ENCODE data around the gene TTBK1.

The TTBK1 gene

GRCh38 chr6:43223175-43223574, 20.1 kb upstream of the TTBK1 start:
- no peak for DNase-seq (ENCODE audit: low spot score)

- no peak for DNase-seq (ENCODE audit: low spot score)
Measured at GRCh38 chr6:43226192-43226851, 17.0 kb upstream of the TTBK1 start.

DNA sequence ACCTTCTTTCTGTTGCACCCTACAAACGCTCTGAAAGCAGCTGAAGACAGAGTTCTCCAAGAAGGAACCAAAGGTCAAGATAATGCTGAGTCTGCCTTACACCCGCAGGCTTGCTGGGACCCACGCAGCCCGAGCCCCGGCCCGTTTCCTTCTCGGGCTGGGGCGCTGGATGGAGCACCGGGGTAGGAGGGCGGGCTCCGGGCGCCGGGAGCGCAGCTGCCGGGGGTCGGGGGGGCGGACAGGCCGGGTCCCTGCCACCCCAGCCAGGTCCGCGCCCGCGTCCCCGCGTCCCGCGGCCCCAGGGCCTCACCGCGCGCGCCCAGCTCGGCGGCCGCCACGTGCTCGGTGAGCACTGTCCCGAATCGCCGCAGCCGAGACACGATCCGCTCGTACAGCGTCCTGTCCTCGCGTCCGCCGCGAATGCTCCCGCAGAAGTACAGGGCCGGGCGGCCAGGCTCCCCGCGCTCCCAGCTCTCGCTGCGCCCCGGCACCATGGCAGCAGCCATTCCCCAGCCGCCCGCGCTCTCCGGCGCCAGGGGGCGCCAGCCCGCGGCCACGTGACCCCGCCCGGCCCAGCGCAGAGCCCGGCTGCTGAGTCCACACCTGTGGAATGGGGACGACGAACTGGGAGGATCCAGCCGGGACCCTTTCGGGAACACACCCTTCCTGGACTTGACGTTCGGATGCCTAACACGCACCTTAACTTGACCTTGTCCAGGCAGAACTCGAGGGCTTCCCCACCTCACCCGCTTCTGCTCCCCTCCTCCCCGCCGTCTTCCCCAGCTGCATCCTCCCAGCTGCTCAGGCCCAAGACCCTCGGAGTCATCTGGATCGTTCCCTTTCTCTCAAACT, 14.1 kb upstream of the TTBK1 start, which contains the start of gene DNPH1:
Gene DNPH1 (minus strand): TSS at position 531 of the 852 bp plus-strand sequence. CDS start 25 bp downstream, at position 506.
- peak; percentile 82 for DNase-seq (ENCODE audit: low spot score)

GRCh38 chr6:43229803-43230620, 13.3 kb upstream of the TTBK1 start:
- no peak for DNase-seq (ENCODE audit: low spot score)

DNA sequence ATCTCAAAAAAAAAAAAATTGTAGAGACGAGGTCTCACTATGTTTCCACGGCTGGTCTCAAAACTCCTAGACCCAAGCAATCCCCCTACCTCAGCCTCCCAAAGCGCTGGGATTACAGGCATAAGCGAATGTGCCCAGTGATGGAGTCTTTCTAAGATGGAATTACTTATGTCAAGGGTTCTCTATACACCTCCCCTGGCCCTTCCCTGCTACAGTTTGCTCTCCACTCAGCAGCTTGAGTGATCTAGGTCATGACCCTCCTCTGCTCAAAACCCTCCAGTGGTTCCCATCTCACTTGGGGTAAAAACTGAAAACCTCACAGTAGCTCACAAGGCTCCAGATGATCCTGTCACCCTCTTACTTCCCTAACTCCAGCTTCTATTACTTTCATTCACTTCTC, 12.2 kb upstream of the TTBK1 start:
- DNase-seq (ENCODE audit: low spot score): no peak

DNA sequence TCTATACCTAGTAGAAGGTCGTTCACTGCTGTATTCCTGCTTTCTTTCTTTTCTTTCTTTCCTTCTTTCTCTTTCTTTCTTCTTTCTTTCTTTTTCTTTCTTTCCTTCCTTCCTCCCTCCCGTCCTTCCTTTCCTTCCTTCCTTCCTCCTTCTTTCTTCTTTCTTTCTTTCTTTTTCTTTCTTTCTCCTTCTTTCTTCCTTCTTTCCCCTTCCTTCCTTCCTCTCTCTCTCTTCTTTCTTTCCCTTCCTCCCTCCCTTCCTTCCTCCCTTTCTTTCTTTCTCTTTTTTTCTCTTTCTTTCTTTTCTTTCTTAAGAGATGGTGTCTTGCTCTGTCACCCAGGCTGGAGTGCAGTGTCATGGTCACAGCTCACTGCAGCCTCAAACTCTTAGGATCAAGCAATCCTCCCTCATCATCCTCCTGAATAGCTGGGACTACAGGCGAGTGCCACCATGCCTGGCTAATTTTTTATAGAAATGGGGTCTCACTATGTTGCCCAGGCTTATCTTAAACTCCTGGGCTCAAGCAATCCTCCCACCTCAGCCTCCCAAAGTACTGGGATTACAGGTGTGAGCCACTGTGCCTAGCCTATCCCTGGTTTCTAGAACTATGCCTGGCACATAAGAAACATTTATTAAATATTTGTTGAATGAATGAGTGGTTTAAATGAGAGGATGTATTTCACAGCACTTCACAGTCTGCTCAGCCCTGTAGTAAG, 11.4 kb upstream of the TTBK1 start:
- no peak for DNase-seq (ENCODE audit: low spot score)

GRCh38 chr6:43235841-43236240, 7.4 kb upstream of the TTBK1 start:
- no peak for DNase-seq (ENCODE audit: low spot score)

DNA sequence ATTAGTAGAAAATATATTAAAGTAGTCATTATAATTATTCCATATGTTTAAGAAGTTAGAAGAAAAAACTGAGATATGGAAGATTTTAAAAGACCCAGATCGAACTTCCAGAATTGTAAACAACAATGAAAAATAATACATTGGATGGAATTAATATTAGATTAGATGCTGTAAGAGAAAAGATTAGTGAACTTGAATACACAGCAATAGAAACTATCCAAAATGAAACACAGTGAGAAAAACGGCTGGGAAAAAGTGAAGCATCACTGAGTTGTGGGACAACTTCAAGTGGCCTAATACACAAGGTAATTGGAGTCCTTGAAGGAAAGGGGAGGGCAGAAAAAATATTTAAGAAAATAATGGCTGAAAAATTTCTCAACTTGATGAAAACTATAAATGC, 4.2 kb upstream of the TTBK1 start:
- DNase-seq (ENCODE audit: low spot score): no peak

GRCh38 chr6:43240950-43241349, 2.3 kb upstream of the TTBK1 start:
- no peak for DNase-seq (ENCODE audit: low spot score)

DNA sequence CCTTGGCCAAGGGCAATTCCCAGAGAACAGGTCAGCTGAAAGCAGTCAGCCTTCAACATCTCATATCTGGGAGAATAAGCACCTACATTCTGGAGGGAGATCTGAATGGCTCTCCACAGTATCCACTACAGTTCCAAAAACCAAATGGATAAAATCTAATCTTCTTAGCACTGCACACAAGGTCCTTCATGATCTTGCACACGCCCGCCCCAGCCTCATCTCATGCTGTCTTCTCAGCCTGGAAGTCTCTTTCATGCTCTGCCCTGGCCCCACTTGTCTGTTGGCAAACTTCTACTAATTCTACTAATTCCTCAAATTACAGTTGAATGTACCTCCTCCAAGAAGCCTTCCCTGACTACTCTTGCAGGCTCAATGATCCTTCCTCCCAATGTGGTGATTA, 1.8 kb upstream of the TTBK1 start:
- DNase-seq (ENCODE audit: low spot score): no peak

GRCh38 chr6:43243664-43244321, 512 bp downstream of the TTBK1 start:
- no peak for DNase-seq (ENCODE audit: low spot score)

DNA sequence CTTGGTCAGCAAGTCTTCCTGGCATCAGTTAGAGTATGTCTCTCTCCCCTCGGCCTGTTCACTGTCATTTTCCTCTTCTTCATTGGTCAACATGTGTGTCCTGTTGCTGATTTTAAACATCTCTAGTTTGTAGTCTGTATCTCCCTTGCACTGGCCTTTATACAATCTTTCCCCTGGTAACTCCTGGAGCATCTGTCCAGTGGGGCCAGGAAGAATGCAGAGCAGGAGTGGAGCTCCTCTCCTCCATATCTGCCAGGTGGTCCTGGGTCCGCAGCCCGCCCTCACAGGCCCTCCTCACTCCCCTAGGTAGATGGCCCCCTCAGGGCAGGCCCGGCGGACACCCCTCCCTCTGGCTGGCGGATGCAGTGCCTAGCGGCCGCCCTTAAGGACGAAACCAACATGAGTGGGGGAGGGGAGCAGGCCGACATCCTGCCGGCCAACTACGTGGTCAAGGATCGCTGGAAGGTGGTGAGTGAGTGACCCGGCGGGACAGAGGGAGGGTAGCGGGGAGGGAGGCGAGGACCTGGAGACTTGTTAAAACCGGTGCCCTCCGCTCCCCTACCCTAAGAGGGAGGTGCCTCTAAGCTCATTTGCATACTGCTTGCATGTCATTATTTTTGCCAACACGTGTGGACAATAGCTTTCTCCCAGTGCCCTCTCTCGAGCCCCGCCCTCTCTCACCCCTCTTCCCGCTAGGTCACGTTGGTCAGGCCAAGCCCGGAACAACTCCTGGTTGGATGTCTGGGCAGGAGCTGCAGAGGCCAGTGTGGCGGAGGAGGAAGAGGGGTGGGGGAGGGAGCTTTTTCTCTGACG, 3.2 kb downstream of the TTBK1 start:
- DNase-seq (ENCODE audit: low spot score): no peak

DNA sequence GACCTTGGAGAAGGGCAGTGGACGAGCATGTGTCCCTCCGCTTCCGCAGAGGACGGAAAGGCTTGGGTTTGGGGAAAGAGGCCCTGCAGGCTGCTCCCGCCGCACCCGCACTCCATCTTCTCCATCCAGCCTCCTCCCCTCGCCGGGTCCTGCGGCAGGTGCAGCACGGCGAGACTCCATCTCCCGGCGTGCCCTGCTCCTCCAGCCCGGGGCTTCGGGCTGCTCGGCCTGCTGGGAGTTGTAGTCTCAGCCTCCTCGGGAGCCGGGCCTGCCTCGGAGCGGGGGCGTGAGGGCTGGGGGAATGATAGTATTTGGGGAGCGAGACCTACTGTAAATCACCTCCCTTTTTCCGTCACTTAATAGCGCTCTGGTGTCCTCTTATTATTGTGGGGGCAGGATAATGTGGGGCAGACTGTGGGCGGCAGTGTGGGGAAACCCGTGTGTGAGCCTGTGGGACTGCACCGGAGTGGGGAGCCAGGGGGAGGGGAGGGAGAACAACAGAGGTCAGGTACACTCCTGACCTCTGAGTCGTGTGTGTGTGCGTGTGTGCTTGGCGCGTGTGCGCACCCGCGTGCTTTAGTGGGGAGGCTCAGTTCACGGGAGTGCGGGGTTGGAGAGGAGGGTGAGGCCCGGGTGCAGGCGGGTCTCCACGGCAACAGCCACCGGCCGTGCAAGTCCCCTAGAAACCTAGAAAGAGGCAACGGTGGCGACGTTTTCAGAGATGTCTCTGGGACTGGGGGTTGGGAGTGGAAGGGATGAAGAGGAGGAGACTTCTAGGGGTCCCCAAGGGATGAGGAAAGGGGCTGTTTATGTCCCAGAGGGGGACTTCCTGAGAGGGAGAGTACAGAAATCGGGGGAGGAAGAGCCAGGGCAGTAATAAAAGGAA, 4.1 kb downstream of the TTBK1 start:
- peak; percentile 83 for DNase-seq (ENCODE audit: low spot score)

DNA sequence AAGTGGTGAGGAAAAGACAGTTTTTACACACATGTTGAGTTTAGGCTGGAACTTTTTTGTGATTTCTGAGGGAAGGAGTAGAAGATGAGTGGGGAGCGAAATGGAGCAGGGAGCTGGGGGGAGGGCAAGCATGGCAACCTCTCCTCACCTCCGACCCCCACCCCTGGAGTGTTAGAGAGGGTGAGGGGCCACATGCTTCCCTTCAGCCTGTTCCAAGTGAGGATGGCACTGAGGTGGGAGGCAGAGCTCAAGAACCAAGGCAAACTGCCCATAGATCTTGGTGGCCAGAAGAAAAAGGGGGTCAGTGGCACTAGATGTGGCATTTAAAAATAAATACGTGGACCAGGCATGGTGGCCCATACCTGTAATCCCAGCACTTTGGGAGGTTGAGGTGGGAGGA, 4.8 kb downstream of the TTBK1 start:
- DNase-seq (ENCODE audit: low spot score): no peak

- DNase-seq (ENCODE audit: low spot score): no peak
Measured at GRCh38 chr6:43248791-43249190, 5.5 kb downstream of the TTBK1 start.

DNA sequence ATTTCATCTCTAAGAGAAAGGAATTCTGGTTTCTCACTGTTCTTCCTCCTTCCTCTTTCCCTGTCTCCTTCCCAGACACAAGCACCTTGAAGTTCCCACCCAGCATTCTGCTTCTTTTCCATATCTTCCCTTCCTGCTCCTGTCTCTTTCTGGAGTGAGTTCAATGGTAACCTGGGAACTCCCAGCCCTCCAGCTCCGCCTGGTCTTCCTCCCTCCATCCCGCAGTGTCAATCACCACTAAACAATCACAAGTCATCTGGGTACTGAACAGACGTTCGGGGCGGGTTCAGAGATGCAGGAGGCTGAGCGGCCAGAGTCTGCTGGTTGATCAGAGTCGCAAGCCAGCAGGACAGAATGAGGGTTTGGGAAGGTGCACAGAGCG, 7.7 kb downstream of the TTBK1 start:
- DNase-seq (ENCODE audit: low spot score): no peak

DNA sequence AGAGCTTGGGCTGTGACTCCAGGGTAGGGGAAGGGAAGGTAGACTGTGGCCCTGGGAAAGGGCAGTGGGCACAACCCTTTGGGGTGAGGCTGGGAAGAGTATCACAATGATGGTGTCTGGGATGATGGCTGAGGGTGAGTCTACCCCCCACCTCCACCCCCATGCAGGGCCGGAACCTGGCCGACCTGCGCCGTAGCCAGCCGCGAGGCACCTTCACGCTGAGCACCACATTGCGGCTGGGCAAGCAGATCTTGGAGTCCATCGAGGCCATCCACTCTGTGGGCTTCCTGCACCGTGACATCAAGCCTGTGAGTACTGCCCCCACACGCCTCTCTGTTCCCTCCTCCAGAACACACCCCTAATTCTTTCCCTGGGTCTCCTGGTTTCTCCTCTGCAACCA, 10.1 kb downstream of the TTBK1 start:
- no peak for DNase-seq (ENCODE audit: low spot score)

- no peak for DNase-seq (ENCODE audit: low spot score)
Measured at GRCh38 chr6:43254138-43254817, 11.0 kb downstream of the TTBK1 start.

DNA sequence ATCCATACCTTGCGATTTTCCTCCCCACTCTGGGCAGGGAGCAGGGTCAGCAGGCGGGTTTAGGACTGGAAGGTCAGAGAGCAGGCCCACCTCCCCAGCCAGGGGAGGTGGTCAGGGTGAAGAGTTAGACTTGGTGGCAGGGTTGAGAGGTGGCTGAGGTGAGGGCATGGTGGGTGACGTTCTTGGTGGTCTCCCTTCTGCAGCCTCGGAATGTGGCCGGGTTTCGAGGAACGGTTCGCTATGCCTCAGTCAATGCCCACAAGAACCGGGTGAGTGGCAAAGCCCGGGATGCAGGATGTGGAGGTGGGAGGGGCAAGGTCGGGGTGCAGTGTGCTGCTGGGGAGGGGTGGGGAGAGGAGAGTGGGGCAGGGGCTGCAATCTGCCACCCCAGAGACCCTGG, 11.6 kb downstream of the TTBK1 start:
- no peak for DNase-seq (ENCODE audit: low spot score)
